GM18858 (cell line): Measurements from ENCODE around the gene KDSR.
A peak's percentile ranks its signal among the peaks of the same experiment; 100 is the strongest.

Experiments
- ATAC-seq: cut with Tn5 transposase; IDR thresholded peaks from one replicate; pipeline ENCODE4 v1.9.1; 2021; ENCODE audit not compliant: unreplicated experiment

Gene KDSR

GRCh38 chr18:63367053-63367953 is at the start of gene KDSR:
Gene KDSR (minus strand): TSS chr18:63367206. CDS start chr18:63367118, 88 bp downstream.
- peak; percentile 83 for ATAC-seq

DNA sequence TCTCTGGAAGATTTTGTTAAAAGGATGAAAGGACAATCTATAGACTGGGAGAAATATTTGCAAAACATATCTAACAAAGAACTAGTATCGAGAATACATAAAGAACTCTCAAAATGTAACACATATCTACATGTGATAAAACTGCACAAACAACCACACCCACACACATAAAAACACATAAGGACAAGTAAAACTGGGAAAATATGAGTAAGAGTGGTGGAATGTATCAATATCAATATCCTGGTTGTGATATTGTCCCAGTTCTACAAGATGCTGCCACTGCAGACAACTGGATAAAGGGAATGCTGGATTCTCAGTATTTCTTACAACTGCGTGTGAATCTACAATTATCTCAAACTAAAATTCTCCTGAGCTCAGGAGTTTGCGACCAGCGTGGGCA is 45.9 kb upstream of the KDSR start:
- no peak for ATAC-seq

- no peak for ATAC-seq
These were observed 43.8 kb upstream of the KDSR start for GRCh38 chr18:63410792-63411191.

DNA sequence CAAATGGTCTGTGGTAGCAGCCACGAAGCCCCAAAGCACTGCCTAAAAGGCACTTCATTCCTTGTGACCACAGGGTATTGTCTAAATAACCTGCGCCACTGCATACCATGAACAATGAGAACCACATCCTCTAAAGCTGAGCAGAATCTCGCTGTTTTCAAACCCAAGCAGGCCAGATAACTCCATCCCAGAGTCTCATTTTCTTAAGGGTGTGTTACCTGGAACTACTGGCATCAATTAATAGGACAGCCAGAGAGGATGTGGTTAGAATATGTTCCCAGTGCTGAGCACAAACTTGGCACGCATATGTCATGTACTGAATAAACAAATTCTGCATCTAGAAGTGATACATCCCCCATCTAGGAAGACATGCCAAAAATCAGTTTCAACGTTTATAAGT is 42.3 kb upstream of the KDSR start:
- ATAC-seq = no peak

GRCh38 chr18:63407734-63408133 is 40.7 kb upstream of the KDSR start:
- ATAC-seq = no peak

- no peak for ATAC-seq
These were observed 39.0 kb upstream of the KDSR start for GRCh38 chr18:63405986-63406385.

GRCh38 chr18:63402246-63403162 is 35.5 kb upstream of the KDSR start:
- no peak for ATAC-seq

GRCh38 chr18:63399300-63399699 is 32.3 kb upstream of the KDSR start:
- ATAC-seq = no peak

DNA sequence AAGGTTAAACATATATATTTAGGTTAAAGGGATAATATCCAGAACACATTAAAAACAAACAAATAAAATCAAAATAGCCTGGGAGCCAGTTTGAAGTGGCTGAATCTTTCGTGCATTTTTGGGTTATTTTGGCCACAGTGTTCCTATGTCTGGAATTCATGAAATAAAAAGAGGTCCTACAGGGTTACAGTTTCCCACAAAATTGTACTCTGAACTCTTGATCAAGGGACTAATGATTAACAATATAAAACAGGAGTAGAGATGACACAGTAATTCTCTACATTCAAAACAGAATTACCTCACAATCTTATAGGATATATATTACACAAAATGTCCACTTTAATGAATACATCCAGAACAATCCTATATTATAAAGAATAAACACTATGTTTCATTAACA is 30.3 kb upstream of the KDSR start:
- ATAC-seq = no peak

DNA sequence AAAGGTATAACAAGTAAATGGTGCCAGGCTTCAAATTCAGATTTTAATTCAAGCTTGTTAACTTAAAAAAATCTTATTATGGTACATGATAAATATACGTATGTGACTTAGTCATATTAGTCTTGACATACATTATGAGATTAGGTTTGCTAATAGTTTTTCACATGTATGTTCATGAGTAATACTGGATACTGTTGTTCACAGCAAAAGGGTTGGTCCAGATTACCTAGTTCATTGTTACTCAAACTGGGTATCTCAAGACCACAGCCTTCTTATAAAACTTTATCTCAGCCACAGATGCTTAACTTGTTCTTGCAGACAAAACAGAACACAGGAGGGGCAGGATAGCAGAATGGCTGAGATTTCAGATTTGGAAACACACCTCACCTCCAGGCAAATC is 28.5 kb upstream of the KDSR start:
- no peak for ATAC-seq

- no peak for ATAC-seq
These were observed 27.9 kb upstream of the KDSR start for GRCh38 chr18:63394954-63395353.

DNA sequence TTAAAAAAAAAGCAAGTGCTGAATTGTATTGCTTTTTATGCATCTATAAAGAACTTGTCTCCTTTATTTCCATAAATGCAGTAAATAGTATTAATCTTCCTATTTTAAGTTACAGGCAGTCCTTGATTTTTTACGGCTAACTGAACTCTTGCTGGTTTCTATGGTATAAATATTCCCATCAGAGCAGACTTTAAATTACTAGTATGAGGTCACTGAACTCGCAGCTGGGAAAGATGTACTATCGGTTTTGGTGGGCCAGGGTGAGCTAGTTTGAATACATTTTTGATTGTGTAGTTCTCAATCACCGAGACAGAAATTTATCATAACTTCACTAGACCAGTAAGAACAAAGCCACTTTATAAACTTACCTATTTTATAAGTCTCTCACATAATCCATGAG is 20.9 kb upstream of the KDSR start:
- ATAC-seq = no peak

GRCh38 chr18:63382843-63383242 is 15.8 kb upstream of the KDSR start:
- no peak for ATAC-seq

DNA sequence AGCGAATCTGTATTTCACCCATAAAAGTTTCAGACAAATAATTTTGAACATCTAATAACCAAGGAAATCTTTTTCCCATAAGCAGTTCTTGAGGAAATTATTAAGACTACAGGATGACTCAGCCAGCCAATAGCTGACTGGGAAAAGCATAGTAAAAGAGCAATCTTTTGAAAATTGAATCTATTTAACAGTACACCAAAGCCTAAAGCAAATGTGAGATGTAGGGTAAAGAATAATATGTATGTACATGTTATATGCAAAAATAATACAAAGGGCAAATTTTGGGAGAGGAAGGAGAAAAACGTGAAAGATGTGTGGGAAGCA is 12.6 kb upstream of the KDSR start:
- ATAC-seq = no peak

GRCh38 chr18:63378919-63379638 is 12.1 kb upstream of the KDSR start:
- peak; percentile 59 for ATAC-seq

GRCh38 chr18:63377275-63377980 is 10.4 kb upstream of the KDSR start:
- ATAC-seq = no peak

DNA sequence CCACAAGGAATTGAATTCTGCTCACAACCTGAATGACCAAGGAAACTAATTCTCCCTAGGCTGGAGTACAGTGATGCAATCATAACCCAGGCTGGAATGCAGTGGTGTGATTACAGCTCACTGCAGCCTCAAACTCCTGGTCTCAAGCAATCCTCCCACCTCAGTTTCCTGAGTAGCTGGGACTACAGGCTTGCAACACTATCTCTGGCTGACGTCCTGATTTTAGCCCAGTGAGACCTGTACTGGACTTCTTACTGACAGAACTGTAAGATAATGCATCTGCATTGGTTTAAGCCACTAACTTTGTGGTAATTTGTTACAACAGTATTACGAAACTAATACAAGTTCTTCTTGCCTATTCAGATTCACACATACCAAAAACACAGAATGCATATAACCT is 9.5 kb upstream of the KDSR start:
- ATAC-seq = no peak

GRCh38 chr18:63374540-63374939 is 7.5 kb upstream of the KDSR start:
- ATAC-seq = no peak

- no peak for ATAC-seq
These were observed 6.2 kb upstream of the KDSR start for GRCh38 chr18:63373161-63373560.

- ATAC-seq = no peak
These were observed 1.6 kb upstream of the KDSR start for GRCh38 chr18:63368611-63369010.
